SK-N-SH treated with all-trans-retinoic acid at 6 μM for 48 hours (cell line): Measurements from ENCODE around the gene BAG5.

Experiments used
- ESRRG ChIP-seq: fragments of 250-450 bp; sonication (Bioruptor Pico); IDR thresholded peaks from 2 replicates; pipeline ENCODE4 v1.6.1; 2021; ENCODE audit warnings: mild to moderate bottlenecking
- ZFP30 ChIP-seq: fragments of 450-650 bp; formaldehyde crosslinking; IDR thresholded peaks from 2 replicates; pipeline ENCODE4 v1.5.0; 2022; ENCODE audit warnings: mild to moderate bottlenecking, moderate library complexity

DNA sequence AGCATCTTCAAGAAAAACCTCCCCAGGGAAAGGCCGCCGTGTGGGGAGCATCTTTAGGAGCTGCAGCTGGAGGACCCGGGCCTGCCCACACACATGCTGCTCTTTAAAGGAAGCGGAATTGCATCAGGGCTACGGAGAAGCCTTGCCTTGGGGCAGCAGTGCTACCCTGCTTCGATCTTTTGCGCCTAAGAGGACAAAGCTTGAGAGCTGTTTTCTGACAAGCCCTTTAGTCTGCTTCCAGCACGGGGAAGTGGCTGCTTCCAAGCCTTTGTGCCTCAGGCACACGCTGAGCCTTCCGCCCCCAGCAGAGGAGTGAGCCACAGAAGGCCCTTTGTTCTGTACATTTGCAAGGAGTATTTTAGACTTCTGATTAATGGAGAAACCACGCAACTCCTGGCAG is 31.8 kb upstream of the BAG5 start:
- TF ChIP-seq ESRRG (CRISPR knock-in tag): no peak
- TF ChIP-seq ZFP30 (CRISPR knock-in tag): no peak
